NCI-H1694 treated with DMSO at 0.1 percent for 48 hours (cell line): ENCODE results near the gene LSM14B.
"Not testable (repeated sequence)": the region's sequence is repeated elsewhere in the genome, so short reads cannot be mapped to it uniquely, and the experiment has no call there.

Source experiments
- DNase-seq: peaks from one replicate; lab custom pipeline; 2025; lab: John Stamatoyannopoulos, UW

LSM14B gene

GRCh38 chr20:62147528-62147927 is 25.3 kb downstream of the LSM14B start:
- DNase-seq = no peak

GRCh38 chr20:62148383-62148782 is 26.1 kb downstream of the LSM14B start:
- not testable (repeated sequence) for DNase-seq

- DNase-seq = no peak
Observed at GRCh38 chr20:62148908-62149314, 26.6 kb downstream of the LSM14B start.

GRCh38 chr20:62149532-62150309 is 27.4 kb downstream of the LSM14B start:
- DNase-seq = no peak

- no peak for DNase-seq
Observed at GRCh38 chr20:62150310-62150575, 28.0 kb downstream of the LSM14B start.

- no peak for DNase-seq
Observed at GRCh38 chr20:62151225-62151624, 28.9 kb downstream of the LSM14B start.

- DNase-seq = no peak
Observed at GRCh38 chr20:62151835-62152364, 29.6 kb downstream of the LSM14B start.

GRCh38 chr20:62155428-62156253 is 33.4 kb downstream of the LSM14B start:
- DNase-seq = no peak

GRCh38 chr20:62156254-62156556 is 33.9 kb downstream of the LSM14B start:
- no peak for DNase-seq

GRCh38 chr20:62156592-62157386 is 34.5 kb downstream of the LSM14B start:
- peak; percentile 17 for DNase-seq

GRCh38 chr20:62157387-62158087 is 35.3 kb downstream of the LSM14B start:
- DNase-seq = no peak

- no peak for DNase-seq
Observed at GRCh38 chr20:62158088-62158400, 35.8 kb downstream of the LSM14B start.

- DNase-seq = no peak
Observed at GRCh38 chr20:62158541-62158940, 36.3 kb downstream of the LSM14B start.

- no peak for DNase-seq
Observed at GRCh38 chr20:62159052-62159451, 36.8 kb downstream of the LSM14B start.

- no peak for DNase-seq
Observed at GRCh38 chr20:62159839-62160238, 37.6 kb downstream of the LSM14B start.

GRCh38 chr20:62160253-62160652 is 38.0 kb downstream of the LSM14B start:
- DNase-seq = no peak

- DNase-seq = no peak
Observed at GRCh38 chr20:62160876-62161275, 38.6 kb downstream of the LSM14B start.

- DNase-seq = no peak
Observed at GRCh38 chr20:62161347-62161746, 39.1 kb downstream of the LSM14B start.

- no peak for DNase-seq
Observed at GRCh38 chr20:62162765-62163484, 40.6 kb downstream of the LSM14B start.

GRCh38 chr20:62163485-62163865 is 41.2 kb downstream of the LSM14B start:
- no peak for DNase-seq

GRCh38 chr20:62163986-62164762 is 41.9 kb downstream of the LSM14B start:
- DNase-seq = no peak
